Subcutaneous abdominal adipose tissue (tissue), 5 donors: Measurements from ENCODE around the gene EDARADD.

Experiments used
- H3K27ac ChIP-seq: one replicate; pipeline ENCODE4 v1.7.0; 2013; ENCODE audit warnings: low read depth, mild to moderate bottlenecking, inconsistent platforms, low read length, moderate library complexity
- H3K27me3 ChIP-seq, 5 donors: one replicate each; pipeline ENCODE4 v1.7.0; 2013; ENCODE audit warnings: low read length in 5 of 5, inconsistent platforms in 1 of 5; ENCODE audit not compliant: control insufficient read depth in 5 of 5, insufficient read depth in 4 of 5
- H3K36me3 ChIP-seq, 5 donors: one replicate each; pipeline ENCODE4 v1.7.0; 2013; ENCODE audit warnings: low read length in 5 of 5; ENCODE audit not compliant: control insufficient read depth in 5 of 5, insufficient read depth in 5 of 5
- H3K4me1 ChIP-seq, 5 donors: one replicate each; pipeline ENCODE4 v1.7.0; 2013; ENCODE audit warnings: low read length in 5 of 5, mild to moderate bottlenecking in 3 of 5, moderate library complexity in 1 of 5; ENCODE audit not compliant: control insufficient read depth in 5 of 5, insufficient read depth in 5 of 5
- H3K4me3 ChIP-seq, 5 donors: one replicate each; pipeline ENCODE4 v1.7.0; 2013; ENCODE audit warnings: low read length in 5 of 5, low read depth in 1 of 5
- H3K9ac ChIP-seq, 5 donors: one replicate each; pipeline ENCODE4 v1.7.0; 2013; ENCODE audit warnings: low read length in 5 of 5, mild to moderate bottlenecking in 4 of 5, moderate library complexity in 3 of 5
- H3K9me3 ChIP-seq, 5 donors: one replicate each; pipeline ENCODE4 v1.7.0; 2013; ENCODE audit warnings: low read length in 5 of 5; ENCODE audit not compliant: control insufficient read depth in 5 of 5
- donor health status: healthy.
- donor health status: healthy.
- donor health status: healthy.
- donor health status: healthy.
- donor health status: healthy.

The EDARADD gene

GRCh38 chr1:236522937-236523703 lies 129.0 kb downstream of the EDARADD start:
- peak overlapping the region; percentile 84 to 98 (median 95) for H3K9ac ChIP-seq
- peaks cover 2 to 29% (median 14%) of the 10 kb centered on the region in 5 donors for H3K4me1 ChIP-seq
- H3K27ac ChIP-seq = peak overlapping the region; percentile 99
- peak overlapping the region; percentile 83 to 95 (median 86) for H3K4me3 ChIP-seq
- H3K36me3 ChIP-seq = peaks cover 11 to 16% (median 14%) of the 10 kb centered on the region in 5 donors
- no peaks in the 10 kb centered on the region for H3K27me3 ChIP-seq
- no peaks in the 10 kb centered on the region for H3K9me3 ChIP-seq

GRCh38 chr1:236523704-236524141 lies 129.6 kb downstream of the EDARADD start, which contains the start of gene LGALS8:
Gene LGALS8 (plus strand): TSS chr1:236523982. CDS start chr1:236526071, 2,089 bp downstream.
- H3K36me3 ChIP-seq = peaks cover 11 to 16% (median 14%) of the 10 kb centered on the region in 5 donors
- no peaks in the 10 kb centered on the region for H3K9me3 ChIP-seq
- H3K4me3 ChIP-seq = peak within 1 kb of the TSS; percentile 83 to 98 (median 92)
- no peaks in the 10 kb centered on the region for H3K27me3 ChIP-seq
- peaks cover 2 to 29% (median 14%) of the 10 kb centered on the region in 5 donors for H3K4me1 ChIP-seq
- peak within 1 kb of the TSS; percentile 99 for H3K27ac ChIP-seq
- H3K9ac ChIP-seq = peak within 1 kb of the TSS; percentile 95 to 98 (median 96)

GRCh38 chr1:236524142-236524894 lies 130.2 kb downstream of the EDARADD start:
- H3K27ac ChIP-seq = peak overlapping the region; percentile 99
- H3K27me3 ChIP-seq = no peaks in the 10 kb centered on the region
- peaks cover 2 to 29% (median 14%) of the 10 kb centered on the region in 5 donors for H3K4me1 ChIP-seq
- H3K4me3 ChIP-seq = peak overlapping the region; percentile 83 to 98 (median 92)
- H3K36me3 ChIP-seq = peaks cover 11 to 16% (median 14%) of the 10 kb centered on the region in 5 donors
- H3K9me3 ChIP-seq = no peaks in the 10 kb centered on the region
- peak overlapping the region; percentile 95 to 98 (median 96) for H3K9ac ChIP-seq

- no peaks in the 10 kb centered on the region for H3K9me3 ChIP-seq
- peaks cover 11 to 16% (median 14%) of the 10 kb centered on the region in 5 donors for H3K36me3 ChIP-seq
- peak overlapping the region; percentile 83 to 98 (median 92) for H3K4me3 ChIP-seq
- peak overlapping the region; percentile 95 to 98 (median 96) for H3K9ac ChIP-seq
- H3K27ac ChIP-seq = peak overlapping the region; percentile 99
- H3K27me3 ChIP-seq = no peaks in the 10 kb centered on the region
- peaks cover 2 to 29% (median 14%) of the 10 kb centered on the region in 5 donors for H3K4me1 ChIP-seq
Observed at GRCh38 chr1:236524895-236525184, 130.8 kb downstream of the EDARADD start.

DNA sequence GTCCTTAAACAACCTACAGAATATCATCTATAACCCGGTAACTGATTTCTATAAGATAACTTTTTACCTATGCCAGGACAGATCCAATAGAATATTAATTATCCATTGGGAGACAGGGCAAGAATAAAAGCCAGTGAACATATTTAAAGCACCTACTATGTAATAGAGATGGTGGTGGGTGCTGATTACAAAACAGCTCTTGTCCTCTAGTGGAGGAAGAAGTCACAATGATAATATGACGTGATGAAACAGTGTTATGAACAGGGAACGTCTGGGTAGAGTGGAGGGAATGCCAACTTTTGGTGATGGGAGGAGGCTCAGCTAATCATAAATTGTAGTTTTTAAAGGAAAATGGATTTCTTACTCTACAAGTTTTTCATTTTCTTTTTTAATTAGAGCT lies 132.0 kb downstream of the EDARADD start:
- H3K27ac ChIP-seq = peak overlapping the region; percentile 11
- no peaks in the 10 kb centered on the region for H3K27me3 ChIP-seq
- no peak overlapping the region for H3K4me3 ChIP-seq
- H3K4me1 ChIP-seq = peaks cover 2 to 27% (median 11%) of the 10 kb centered on the region in 5 donors
- peaks cover 13 to 17% (median 14%) of the 10 kb centered on the region in 5 donors for H3K36me3 ChIP-seq
- H3K9ac ChIP-seq = peak overlapping the region in 1 of 5 donors; percentile 29
- no peaks in the 10 kb centered on the region for H3K9me3 ChIP-seq

DNA sequence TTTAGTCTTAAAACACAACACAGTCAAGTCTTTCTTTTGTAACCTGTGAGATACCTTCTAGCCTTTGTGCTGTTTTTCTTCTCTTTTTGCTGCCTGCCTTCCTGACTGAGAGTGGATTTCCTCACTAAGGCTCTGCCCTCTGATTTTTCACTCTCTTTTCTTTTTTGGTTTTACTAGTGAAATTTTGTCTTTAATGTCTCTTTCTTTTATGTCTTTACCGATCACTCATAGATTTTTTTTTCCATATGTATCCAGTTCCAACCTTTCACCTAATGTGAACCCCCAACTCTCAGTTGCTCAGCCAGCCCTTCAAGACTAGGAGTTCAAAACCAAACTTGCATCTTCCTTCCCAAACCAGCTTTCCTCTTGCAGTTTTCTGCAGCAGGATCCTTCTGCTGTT lies 136.2 kb downstream of the EDARADD start:
- Histone ChIP-seq H3K36me3 (peaks cover 15 to 36% (median 27%) of the 10 kb centered on the region in 5 donors), H3K9ac (no peak overlapping the region), H3K27me3 (no peaks in the 10 kb centered on the region), H3K4me3 (no peak overlapping the region), H3K4me1 (peaks cover 0 to 10% (median 3%) of the 10 kb centered on the region in 5 donors), H3K27ac (no peak overlapping the region), H3K9me3 (no peaks in the 10 kb centered on the region)

- Histone ChIP-seq H3K27ac (no peak overlapping the region), H3K9ac (no peak overlapping the region), H3K27me3 (no peaks in the 10 kb centered on the region), H3K9me3 (no peaks in the 10 kb centered on the region), H3K36me3 (peaks cover 15 to 41% (median 32%) of the 10 kb centered on the region in 5 donors), H3K4me3 (no peak overlapping the region), H3K4me1 (peaks cover 0 to 9% (median 3%) of the 10 kb centered on the region in 5 donors)
Observed at GRCh38 chr1:236530959-236531358, 136.9 kb downstream of the EDARADD start.

DNA sequence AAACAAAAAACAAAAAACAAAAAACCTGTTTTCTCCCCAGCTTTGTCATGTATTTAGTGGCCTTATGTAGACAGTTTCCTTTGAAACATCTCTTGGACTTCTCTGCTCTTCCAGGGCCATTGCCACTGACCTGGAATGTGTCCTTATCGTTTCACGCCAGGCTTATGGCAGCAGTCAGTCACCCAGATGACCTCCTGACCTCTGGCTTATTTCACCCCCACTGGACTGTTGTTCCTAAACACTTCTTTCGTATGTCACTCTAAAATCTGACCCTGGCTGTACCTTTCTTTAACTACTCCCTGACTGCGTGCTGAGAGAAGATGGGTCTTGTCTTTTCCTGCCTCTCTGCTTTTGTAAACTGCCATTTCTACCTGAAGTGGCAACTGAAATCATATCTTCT lies 138.8 kb downstream of the EDARADD start:
- H3K27me3 ChIP-seq = no peaks in the 10 kb centered on the region
- no peak overlapping the region for H3K27ac ChIP-seq
- H3K4me1 ChIP-seq = peaks cover 0 to 9% (median 3%) of the 10 kb centered on the region in 5 donors
- peaks cover 4 to 36% (median 29%) of the 10 kb centered on the region in 5 donors for H3K36me3 ChIP-seq
- no peak overlapping the region for H3K4me3 ChIP-seq
- H3K9me3 ChIP-seq = no peaks in the 10 kb centered on the region
- H3K9ac ChIP-seq = no peak overlapping the region

DNA sequence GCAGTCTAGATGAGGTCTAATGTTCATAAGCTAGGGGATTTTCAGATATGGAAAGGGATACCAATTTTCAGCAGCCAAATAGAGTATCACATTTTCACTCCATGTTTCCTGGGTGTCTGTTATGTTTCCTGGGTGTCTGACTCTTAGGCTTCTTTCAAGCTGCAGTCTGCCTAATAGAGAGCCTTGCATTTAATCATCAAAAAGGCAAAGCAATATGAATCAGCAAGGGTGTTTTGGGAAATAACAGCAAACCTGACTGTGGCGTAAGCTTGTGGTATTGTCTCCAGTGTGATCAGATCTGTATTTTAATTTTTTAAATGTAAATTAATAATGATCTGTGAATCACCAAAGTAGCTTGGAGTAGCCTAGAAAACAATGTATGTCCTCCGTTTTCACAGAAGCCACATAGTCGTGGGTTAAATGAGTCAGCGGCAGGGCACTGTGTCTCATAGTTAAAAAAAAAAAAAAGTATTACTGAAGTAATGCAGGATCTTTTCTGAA lies 140.1 kb downstream of the EDARADD start:
- H3K27me3 ChIP-seq = no peaks in the 10 kb centered on the region
- H3K9ac ChIP-seq = no peak overlapping the region
- H3K4me3 ChIP-seq = no peak overlapping the region
- peaks cover 0 to 9% (median 3%) of the 10 kb centered on the region in 5 donors for H3K4me1 ChIP-seq
- H3K9me3 ChIP-seq = no peaks in the 10 kb centered on the region
- peaks cover 12 to 49% (median 42%) of the 10 kb centered on the region in 5 donors for H3K36me3 ChIP-seq
- H3K27ac ChIP-seq = no peak overlapping the region
